ENCODE measurements around the gene SASH1.

Gene SASH1

GRCh38 chr6:148298683-148299082, 44.0 kb upstream of the SASH1 start:
- Histone ChIP-seq H3K4me3 (no peak overlapping the region), H3K27ac (no peak overlapping the region), H3K27me3 (no peaks in the 10 kb centered on the region), H3K9me3 (no peaks in the 10 kb centered on the region), H3K36me3 (no peaks in the 10 kb centered on the region), H3K4me1 (peaks cover 0 to 5% (median 1%) of the 10 kb centered on the region in 4 donors)
- no peak for DNase-seq
- TF ChIP-seq CTCF (IDR thresholded peaks at IDR 0.05) = no peak
- intact Hi-C loops (cut with DNase I; ENCODE audit: low total_unique reads) = no loop called here

- Histone ChIP-seq H3K4me1 (no peaks in the 10 kb centered on the region), H3K4me3 (no peak overlapping the region), H3K27me3 (no peaks in the 10 kb centered on the region), H3K9me3 (no peaks in the 10 kb centered on the region), H3K36me3 (no peaks in the 10 kb centered on the region), H3K27ac (no peak overlapping the region)
- TF ChIP-seq CTCF (IDR thresholded peaks at IDR 0.05) = no peak
- no peak for DNase-seq
- intact Hi-C loops (cut with DNase I; ENCODE audit: low total_unique reads) = no loop called here
These were observed 39.0 kb upstream of the SASH1 start for GRCh38 chr6:148303616-148304015.

GRCh38 chr6:148304976-148305375, 37.7 kb upstream of the SASH1 start:
- Histone ChIP-seq H3K36me3 (no peaks in the 10 kb centered on the region), H3K4me3 (no peak overlapping the region), H3K27me3 (no peaks in the 10 kb centered on the region), H3K4me1 (no peaks in the 10 kb centered on the region), H3K9me3 (no peaks in the 10 kb centered on the region), H3K27ac (no peak overlapping the region)
- DNase-seq = no peak
- intact Hi-C loops (cut with DNase I; ENCODE audit: low total_unique reads) = no loop called here
- no peak for TF ChIP-seq CTCF (IDR thresholded peaks at IDR 0.05)

- no peak for DNase-seq
- TF ChIP-seq CTCF (IDR thresholded peaks at IDR 0.05) = no peak
- no peaks in the 10 kb centered on the region for H3K9me3 ChIP-seq
- no peaks in the 10 kb centered on the region for H3K36me3 ChIP-seq
- H3K4me1 ChIP-seq = no peaks in the 10 kb centered on the region
- no peaks in the 10 kb centered on the region for H3K27me3 ChIP-seq
- no peak overlapping the region for H3K27ac ChIP-seq
- intact Hi-C loops (cut with DNase I; ENCODE audit: low total_unique reads) = no loop called here
- H3K4me3 ChIP-seq = no peak overlapping the region
These were observed 36.4 kb upstream of the SASH1 start for GRCh38 chr6:148306286-148306685.

- no peak for DNase-seq
- Histone ChIP-seq H3K4me3 (no peak overlapping the region), H3K9me3 (no peaks in the 10 kb centered on the region), H3K36me3 (no peaks in the 10 kb centered on the region), H3K27me3 (no peaks in the 10 kb centered on the region), H3K27ac (no peak overlapping the region), H3K4me1 (peaks cover 0 to 5% (median 0%) of the 10 kb centered on the region in 4 donors)
- no peak for TF ChIP-seq CTCF (IDR thresholded peaks at IDR 0.05)
- intact Hi-C loops (cut with DNase I; ENCODE audit: low total_unique reads) = no loop called here
These were observed 35.2 kb upstream of the SASH1 start for GRCh38 chr6:148307405-148307804.

GRCh38 chr6:148309301-148309700, 33.3 kb upstream of the SASH1 start:
- intact Hi-C loops (cut with DNase I; ENCODE audit: low total_unique reads) = no loop called here
- no peak for TF ChIP-seq CTCF (IDR thresholded peaks at IDR 0.05)

More at GRCh38 chr6:148309301-148309700, 33.3 kb upstream of the SASH1 start:
- no peaks in the 10 kb centered on the region for H3K27me3 ChIP-seq
- no peaks in the 10 kb centered on the region for H3K9me3 ChIP-seq
- no peak for DNase-seq
- peaks cover 0 to 8% (median 1%) of the 10 kb centered on the region in 4 donors for H3K4me1 ChIP-seq
- H3K27ac ChIP-seq = no peak overlapping the region
- no peaks in the 10 kb centered on the region for H3K36me3 ChIP-seq
- H3K4me3 ChIP-seq = no peak overlapping the region

Data from tibial artery (tissue), 4 donors.